Cardiac septum (tissue), 1 donor: ENCODE results near the gene SAMD14. TPM values are rescaled to one million over a fixed set of nuclear protein-coding genes. Genes with fewer than 3 reads are reported as not detected.
"Not testable (repeated sequence)": the region's sequence is repeated elsewhere in the genome, so short reads cannot be mapped to it uniquely, and the experiment has no call there.

Source experiments
- DNase-seq: peaks from one replicate; pipeline ENCODE4 v3.0.0-alpha.2; 2020; ENCODE audit warnings: low spot score
- intact Hi-C: fragments of 100-400 bp; cut with DNase I; formaldehyde crosslinking; loops from one replicate; pipeline ENCODE4 v1.14.0; 2022
- total RNA-seq: library from RNA; stranded (reverse); fragmentation: NEBNext Ultra II Directional; extraction: Animal tissue kit (Norgen Biotek cat#: 25700); gene quantifications from one replicate; pipeline ENCODE4 v1.2.1, GENCODE V29; 2021
- donor health status: DM: no; HTN: no; CAD: no.

Gene SAMD14
- total RNA-seq, 1 donor from 2014 or later: 4.4 TPM

DNA sequence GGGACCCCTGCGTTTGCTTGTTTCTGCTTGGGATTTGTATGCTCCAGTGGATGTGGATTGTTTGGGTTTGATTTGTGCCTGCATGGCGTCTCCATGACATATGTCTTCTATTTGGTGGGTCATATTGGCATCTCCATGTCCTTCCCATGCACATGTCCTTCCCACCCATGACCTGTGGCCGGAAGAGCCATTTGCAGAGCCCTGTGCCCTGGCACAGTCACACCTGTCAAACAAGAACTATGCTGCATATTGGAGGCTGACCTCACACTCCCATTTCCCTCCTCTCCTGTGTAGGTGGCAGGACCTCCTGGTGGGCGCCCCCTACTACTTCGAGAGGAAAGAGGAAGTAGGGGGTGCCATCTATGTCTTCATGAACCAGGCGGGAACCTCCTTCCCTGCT lies 58.3 kb downstream of the SAMD14 start:
- intact Hi-C loops: no loop called here
- DNase-seq: no peak

DNA sequence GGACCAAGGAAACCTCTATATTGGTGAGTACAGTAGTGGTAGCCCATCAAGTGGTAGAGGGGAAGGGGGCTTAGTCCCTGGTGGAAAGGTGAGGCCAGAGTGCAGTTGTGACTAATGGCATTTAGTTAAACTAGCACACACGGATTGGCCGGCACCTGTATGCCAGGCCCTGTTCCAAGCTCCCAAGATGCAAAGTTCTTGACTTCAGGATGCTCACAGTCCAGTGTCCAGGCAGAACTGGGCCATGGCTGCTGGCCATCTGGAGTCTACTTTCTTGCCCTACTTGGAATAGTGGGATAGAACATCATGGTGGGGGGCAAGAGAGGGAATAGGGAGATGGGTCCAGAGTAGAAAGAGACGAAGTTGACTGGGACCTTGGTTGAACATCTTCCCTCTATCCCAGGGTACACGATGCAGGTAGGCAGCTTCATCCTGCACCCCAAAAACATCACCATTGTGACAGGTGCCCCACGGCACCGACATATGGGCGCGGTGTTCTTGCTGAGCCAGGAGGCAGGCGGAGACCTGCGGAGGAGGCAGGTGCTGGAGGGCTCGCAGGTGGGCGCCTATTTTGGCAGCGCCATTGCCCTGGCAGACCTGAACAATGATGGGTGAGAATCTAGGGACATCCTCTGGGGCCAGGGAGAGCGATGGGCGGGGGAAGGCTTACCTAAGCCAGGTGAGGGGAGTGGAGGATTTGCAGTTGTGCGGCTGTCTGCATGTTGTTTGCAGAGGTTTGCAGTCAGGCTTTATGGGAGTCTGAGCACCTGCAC lies 58.9 kb downstream of the SAMD14 start:
- DNase-seq: no peak
- intact Hi-C loops: no loop called here

GRCh38 chr17:50067996-50068395 lies 62.0 kb downstream of the SAMD14 start:
- no peak for DNase-seq
- intact Hi-C loops: no loop called here

- DNase-seq: no peak
- intact Hi-C loops: no loop called here
Observed at GRCh38 chr17:50066995-50067394, 63.0 kb downstream of the SAMD14 start.

- no peak for DNase-seq
- intact Hi-C loops: no loop called here
Observed at GRCh38 chr17:50065056-50065455, 64.9 kb downstream of the SAMD14 start.

GRCh38 chr17:50064253-50065001 lies 65.5 kb downstream of the SAMD14 start:
- intact Hi-C loops: loop anchor here (5.0 kb wide), 1 partner anchor 33 kb away; the partner anchor contains the start of gene PDK2
- DNase-seq: no peak

DNA sequence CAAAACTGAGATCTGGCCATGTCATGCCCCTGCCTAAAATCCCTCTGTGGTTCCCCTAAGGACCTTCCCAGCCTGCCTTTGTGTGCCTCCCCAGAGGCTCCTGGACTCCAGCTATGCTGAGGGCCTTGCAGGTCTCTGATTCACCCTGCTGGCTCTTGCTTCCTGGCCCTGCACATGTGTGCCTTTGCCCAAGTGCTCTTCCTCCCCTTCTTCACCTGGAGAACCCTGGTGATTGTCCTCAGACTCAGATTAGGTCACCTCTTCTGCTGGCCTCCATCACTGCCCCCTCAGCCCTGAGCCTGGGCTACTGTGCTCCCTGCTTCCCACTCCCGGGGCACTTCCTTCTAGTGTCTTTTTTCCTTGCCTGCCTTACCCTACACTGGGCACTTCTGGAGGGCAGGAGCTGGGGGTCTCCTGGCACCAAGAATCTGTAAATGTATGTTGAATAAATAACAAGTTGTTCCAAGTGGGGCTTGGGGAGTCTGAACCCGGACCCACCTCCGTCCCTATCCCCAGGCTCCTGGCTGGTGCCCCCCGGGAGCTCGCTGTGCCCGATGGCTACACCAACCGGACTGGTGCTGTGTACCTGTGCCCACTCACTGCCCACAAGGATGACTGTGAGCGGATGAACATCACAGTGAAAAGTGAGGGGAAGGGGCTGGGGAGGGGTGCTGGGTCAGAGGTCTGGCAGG lies 66.3 kb downstream of the SAMD14 start:
- intact Hi-C loops: loop anchor here (5.0 kb wide), 1 partner anchor 34 kb away; the partner anchor contains the start of gene PDK2

DNA sequence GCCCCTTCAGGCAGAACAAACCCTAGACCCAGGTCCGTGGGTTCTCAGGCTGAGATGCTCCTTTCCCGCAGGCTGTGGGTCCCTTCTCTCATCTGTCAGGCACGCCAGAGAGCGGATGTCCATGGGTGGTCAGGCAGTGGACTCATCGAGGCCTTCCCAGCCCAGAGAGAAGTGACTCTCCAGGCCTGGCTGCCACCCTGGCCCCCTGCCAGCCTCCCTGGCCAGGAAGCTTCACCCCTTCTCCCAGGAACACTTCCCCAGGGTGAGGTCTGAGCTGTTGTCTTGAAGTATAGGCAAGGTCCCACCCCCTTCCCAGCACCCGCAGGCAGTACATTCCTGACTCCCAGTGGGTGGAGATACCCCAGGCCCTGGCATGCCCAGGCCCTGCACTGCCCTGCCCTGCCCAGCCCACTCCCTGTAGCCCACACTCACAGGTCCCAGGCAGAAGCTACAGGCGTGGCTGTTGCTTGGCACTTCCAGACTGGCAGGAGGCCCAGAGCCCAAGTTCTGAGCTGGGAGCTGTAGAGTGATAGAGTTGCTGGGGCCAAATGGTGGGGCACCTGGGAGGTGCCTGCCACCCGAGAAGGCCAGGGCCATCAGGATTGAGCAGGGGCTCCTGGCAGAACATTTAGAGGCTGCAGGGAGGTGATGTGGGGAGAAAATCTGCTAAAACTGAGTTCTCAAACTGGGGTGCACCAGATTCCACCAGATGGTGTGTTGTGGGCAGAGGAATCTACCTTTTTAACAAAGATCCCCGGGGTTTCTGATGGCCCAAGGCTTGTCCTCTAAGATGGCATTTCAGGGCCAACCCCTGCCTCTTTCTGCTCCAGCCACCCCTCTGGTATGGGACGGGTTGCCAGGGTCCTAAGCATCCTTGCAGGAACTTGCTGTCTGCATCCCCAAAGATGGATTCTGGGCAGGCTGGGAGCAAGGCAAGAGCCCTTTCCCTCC lies 67.4 kb downstream of the SAMD14 start:
- peak; percentile 92 for DNase-seq
- intact Hi-C loops: loop anchor here (5.0 kb wide), 1 partner anchor 35 kb away; the partner anchor contains the start of gene PDK2

More for the DNA sequence above, 66.3 kb downstream of the SAMD14 start:
- DNase-seq: no peak

DNA sequence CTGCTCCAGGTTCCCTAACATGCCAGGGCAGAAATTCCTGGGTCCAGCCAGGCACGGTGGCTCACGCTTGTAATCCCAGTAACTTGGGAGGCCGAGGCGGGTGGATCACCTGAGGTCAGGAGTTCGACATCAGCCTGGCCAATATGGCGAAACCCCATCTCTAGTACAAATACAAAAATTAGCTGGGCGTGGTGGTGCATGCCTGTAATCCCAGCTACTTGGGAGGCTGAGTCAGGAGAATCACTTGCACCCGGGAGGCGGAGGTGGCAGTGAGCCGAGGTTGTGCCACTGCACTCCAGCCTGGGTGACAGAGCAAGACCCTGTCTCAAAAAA lies 68.3 kb downstream of the SAMD14 start:
- intact Hi-C loops: loop anchor here (5.0 kb wide), 1 partner anchor 36 kb away; the partner anchor contains the start of gene PDK2

DNA sequence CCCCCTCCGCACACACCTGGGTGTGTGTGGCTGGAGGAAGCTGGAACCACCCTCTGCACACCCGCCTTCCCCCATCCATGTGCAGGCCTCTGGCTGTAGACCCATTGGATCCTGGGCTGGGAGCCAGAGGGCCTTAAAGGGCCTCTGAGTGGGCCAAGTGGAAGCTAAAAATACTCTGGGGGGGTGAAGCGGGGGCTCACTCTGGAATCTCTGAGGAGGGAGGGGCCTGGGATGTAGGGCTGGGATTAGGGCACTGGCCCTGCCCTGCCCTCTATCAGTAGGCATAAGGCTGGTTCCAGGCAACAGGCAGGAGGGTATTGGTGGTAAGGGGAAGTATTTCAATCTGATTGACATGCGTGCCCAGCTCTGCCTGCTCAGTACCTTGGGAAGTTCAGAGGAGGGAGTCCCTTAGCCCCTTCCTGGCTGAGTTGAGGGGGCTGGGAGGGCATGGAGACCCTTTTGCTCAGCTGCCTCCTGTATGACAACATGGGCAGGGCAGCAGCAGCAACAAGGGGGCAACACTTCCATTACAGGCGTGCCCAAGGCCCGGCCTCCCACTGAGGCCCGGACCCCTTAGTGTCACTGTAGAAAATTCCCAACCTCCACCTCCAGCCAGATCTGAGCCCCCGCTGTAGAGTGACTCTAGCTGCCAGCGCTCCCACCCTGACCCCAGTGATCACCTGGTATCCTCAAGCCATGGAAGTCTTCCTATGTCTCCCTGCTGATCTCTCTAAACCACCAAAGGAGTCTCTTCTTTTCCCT lies 68.8 kb downstream of the SAMD14 start:
- DNase-seq: peak; percentile 92
- intact Hi-C loops: loop anchor here (5.0 kb wide), 1 partner anchor 36 kb away; the partner anchor contains the start of gene PDK2

More for the DNA sequence above, 68.3 kb downstream of the SAMD14 start:
- not testable (repeated sequence) for DNase-seq

Other genes starting within 250 kb of the SAMD14 start
- 0.16 TPM for gene DLX4, start 161.0 kb downstream of the SAMD14 start, total RNA-seq
- gene DLX3, start 134.9 kb downstream of the SAMD14 start, total RNA-seq: not detected
- 57.8 TPM for gene ITGA3, start 74.0 kb downstream of the SAMD14 start, total RNA-seq
- 131 TPM for gene PDK2, start 34.8 kb downstream of the SAMD14 start, total RNA-seq
- 46.1 TPM for gene PPP1R9B, start 20.5 kb upstream of the SAMD14 start, total RNA-seq
- gene SGCA, start 35.8 kb upstream of the SAMD14 start, total RNA-seq: 159 TPM
- gene COL1A1, start 71.5 kb upstream of the SAMD14 start, total RNA-seq: 142 TPM
- not detected for gene TMEM92, start 144.3 kb upstream of the SAMD14 start, total RNA-seq
- 10.8 TPM for gene XYLT2, start 216.0 kb upstream of the SAMD14 start, total RNA-seq
- gene MRPL27, start 243.0 kb upstream of the SAMD14 start, total RNA-seq: 61.4 TPM
- gene EME1, start 243.1 kb upstream of the SAMD14 start, total RNA-seq: 0.35 TPM